ENCODE data around the gene ZNF544. TPM values are rescaled to one million over a fixed set of nuclear protein-coding genes. Genes with fewer than 3 reads are reported as not detected.

The ZNF544 gene
- 31.3 TPM for total RNA-seq

DNA sequence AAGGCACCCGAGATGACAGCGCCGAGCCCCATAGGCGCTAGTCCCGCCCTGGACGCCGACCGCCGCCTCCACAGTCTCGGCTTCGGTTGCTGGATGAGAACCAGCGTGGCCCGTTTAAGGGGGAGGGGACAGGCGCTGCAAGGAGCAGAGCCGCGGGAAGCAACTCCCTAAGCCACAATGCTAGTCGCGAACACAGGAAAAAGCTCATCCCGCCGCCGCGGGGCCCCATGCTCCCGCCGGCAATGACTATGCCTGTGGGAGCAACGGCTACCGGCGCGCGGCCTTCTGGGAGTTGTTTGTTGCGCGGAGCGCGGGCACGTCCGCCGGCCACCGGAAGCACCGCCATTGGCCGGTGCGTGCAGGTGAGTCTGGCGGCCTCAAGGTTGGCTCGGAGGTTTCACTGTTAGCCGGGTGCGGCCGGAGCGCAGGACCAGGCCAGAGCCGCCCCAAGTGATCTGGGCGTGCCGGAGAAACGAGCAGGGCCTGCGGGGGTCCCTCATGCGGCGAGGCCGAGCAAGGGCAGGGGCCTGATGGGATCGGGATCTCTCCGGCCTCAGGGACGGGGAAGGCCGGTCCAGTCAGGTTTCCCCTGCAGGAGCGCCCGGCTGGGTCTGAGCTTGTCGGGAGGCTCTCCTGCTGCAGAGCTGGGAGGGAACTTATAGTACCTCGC, at the start of gene ZNF544:
Gene ZNF544, plus strand, starts transcription at position 330 of the 670 bp plus-strand sequence. CDS start 15,110 bp downstream, outside the sequence.
- DNase-seq: peak; percentile 20

DNA sequence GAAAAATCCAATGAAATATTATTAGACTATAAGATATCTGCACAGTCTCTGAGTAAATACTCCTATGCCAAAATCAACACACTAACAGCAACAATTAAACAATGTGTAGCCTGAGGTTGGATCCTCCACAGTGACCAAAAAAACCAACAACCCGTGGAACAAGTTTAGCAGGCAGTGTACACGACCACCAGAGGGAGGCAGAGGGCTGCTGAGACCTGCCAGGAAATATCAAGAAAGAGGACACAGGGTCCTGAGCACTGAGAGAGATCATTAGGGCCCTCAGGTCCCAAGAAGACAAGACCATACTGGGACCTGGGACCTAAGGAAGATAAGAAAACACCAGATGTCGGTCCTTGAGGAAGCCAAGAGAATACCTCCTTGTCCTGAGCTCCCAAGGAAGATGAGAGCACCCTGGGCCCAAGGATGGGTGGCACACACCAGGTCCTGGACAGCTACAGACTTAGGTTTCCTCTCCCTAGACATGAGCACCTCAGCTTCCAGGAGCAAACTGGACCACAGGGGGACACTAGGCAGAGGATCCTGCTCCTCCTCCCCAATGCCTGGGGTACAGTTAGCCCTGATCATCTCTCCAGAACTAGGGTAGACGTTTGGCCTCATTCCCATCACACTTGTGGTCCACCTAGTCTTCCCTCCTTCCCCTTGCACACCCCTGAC, 46.7 kb upstream of the ZNF544 start:
- no peak for DNase-seq

DNA sequence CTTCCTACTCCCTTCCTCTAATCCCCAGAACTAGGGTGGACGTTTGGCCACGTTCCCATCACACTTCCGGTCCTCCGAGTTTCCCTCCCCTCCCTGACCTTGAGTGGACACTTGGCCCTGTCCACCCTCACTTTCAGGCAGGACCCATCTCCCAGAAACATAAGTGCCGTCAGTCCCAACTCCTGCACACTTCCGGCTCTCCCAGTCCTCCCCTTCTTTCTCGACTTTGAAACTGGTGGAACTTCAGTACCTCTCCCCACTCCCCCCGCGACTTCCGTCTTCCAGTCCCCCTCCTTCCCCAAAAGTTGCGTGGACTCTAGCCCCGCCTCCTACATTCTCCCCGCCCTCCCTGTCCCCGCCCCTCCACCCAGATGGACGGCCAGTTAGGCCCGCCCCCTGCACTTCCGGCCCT, 46.1 kb upstream of the ZNF544 start:
- DNase-seq: no peak

DNA sequence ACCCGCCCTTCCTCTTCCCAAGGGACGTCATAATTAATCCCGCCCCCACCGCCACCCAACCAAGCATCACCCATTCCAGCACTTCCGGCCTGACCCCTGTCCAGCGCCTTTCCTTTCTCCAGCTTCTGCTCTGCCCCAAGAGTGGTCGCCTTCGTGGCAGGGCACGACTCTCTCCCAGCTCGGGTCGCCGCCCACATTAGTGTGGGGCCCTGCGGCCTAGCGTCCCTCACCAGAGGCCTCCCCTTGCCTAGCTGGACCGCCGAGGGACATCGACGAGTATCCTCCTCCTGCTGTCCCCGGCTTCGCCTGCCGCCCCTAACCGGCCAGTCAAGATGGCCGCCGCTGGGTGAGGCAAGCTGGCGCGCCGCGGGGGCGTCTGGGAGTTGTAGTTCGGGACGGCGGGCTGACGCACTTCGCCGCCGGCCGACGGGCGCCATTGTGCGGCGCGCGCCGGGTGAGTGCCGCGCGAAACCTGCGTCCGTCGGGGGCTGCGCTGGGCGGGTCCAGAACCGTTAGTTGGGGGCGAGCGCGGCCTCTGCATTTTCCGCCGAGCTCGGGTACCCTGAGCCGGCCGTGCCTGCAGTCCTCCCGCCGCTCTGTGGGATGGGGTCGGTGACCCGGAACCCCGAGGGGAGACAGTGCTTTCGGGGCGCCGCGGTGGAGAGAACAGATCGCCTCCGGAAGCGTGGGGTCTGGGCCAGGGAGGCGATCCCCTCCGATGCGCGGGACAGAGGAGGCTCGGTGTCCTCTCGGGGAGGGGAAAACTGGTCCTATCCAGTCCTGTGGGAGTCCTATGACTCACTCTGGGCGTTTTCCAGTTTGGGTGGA, 45.5 kb upstream of the ZNF544 start, which contains the start of gene ZNF274:
Gene ZNF274, plus strand, starts transcription at position 73 of the 828 bp plus-strand sequence. CDS start 905 bp downstream, outside the sequence.
- DNase-seq: peak; percentile 75

DNA sequence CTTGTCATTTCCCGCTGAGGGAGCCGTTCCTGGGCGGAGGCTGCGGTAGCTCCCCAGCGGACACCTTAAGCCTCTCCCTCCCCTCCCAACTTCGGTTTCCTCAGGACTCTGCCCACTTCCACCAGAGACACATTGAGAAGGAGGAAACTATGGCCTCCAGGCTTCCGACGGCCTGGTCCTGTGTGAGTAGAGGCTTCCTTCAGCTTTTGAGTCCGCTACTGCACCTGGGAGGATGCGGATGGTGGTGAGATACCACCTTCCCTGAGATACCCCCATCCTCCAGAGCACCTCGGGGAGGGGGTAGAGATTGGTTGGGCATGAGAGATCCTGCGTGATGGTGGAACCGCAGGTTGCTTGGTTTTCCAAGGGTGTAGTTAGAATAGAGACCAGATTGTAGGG, 44.9 kb upstream of the ZNF544 start:
- DNase-seq: peak; percentile 35

DNA sequence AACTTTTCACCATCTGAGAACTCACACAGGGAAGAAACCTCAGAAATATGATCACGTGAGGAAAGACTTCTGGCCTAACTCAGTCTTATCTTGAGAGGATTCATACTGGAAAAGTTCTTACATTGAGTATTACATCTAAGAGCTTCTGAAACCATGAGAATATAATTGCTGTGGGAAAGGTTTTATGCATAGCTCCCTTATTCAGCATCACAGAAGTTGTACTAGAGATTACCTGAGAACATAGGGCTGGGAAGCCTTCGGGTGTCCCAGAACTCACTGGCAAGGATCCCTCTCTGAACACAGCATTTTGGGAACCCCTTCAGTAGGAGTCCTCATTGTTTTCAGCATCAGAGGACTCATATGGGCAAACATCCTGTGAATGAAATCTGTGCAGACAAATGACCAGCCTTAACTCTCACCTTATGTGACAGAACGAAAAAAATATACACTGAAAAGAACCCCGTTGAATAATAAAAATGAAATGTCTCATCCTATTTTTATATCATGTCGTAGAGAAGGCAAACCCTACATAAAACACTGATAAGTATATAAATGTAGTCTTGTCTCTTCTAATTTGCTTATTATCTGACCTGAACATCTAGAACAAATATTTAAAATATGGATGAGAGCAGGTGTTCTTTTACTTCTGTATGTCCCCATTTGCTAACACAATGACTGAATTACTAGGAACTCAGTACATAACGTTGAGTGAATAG, 31.7 kb upstream of the ZNF544 start:
- no peak for DNase-seq

DNA sequence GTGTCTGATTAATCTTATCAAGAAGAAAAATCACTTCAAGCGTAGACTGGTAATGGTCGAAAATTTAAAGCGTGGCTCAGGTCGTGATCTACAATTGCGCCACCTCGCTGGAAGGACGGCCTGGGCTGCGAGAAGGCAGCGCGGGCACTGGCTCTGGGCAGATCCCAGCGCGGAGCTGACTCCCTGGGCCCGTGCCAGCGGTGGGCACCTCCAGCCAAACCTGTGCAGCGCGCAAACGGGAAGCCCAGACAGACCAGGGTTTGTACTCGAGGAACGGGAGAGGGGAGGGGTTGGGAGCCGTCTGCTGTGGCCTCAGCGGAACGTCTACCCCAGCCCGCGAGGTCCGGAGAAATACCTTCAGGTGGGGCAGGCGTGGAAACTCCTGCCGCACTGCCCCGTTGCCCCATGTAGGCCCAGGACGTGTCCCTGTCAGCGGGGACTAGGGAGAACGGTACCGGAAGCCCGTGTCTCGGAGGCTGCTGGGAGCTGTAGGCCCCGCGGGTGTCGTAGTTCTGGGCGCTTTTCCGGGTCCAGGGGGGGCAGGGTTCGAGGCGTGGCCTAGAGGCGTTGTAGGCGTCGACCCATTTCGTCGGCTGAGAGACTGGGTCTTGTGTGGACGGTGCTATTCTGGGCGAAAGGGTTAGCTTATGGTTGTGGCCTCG, 24.8 kb upstream of the ZNF544 start:
- DNase-seq: peak; percentile 16

GRCh38 chr19:58204566-58204965, 24.1 kb upstream of the ZNF544 start:
- no peak for DNase-seq

GRCh38 chr19:58209577-58209976, 19.1 kb upstream of the ZNF544 start:
- DNase-seq: no peak

DNA sequence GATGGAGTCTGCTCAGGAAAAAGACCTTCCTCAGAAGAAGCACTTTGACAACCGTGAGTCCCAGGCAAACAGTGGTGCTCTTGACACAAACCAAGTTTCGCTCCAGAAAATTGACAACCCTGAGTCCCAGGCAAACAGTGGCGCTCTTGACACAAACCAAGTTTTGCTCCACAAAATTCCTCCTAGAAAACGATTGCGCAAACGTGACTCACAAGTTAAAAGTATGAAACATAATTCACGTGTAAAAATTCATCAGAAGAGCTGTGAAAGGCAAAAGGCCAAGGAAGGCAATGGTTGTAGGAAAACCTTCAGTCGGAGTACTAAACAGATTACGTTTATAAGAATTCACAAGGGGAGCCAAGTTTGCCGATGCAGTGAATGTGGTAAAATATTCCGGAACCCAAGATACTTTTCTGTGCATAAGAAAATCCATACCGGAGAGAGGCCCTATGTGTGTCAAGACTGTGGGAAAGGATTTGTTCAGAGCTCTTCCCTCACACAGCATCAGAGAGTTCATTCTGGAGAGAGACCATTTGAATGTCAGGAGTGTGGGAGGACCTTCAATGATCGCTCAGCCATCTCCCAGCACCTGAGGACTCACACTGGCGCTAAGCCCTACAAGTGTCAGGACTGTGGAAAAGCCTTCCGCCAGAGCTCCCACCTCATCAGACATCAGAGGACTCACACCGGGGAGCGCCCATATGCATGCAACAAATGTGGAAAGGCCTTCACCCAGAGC, 16.2 kb upstream of the ZNF544 start:
- no peak for DNase-seq

DNA sequence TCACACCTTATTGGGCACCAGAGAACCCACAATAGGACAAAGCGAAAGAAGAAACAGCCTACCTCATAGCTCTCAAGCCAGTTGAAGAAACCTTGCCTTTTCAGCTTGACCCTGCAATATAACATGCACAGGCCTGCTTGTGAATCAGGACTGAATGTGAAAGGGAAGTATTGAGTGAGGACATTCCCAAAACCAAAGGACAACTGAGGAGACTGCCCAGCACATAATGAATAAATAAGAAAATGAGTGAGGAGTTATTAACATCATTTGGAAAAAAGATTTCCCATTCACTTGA, 15.7 kb upstream of the ZNF544 start:
- no peak for DNase-seq

DNA sequence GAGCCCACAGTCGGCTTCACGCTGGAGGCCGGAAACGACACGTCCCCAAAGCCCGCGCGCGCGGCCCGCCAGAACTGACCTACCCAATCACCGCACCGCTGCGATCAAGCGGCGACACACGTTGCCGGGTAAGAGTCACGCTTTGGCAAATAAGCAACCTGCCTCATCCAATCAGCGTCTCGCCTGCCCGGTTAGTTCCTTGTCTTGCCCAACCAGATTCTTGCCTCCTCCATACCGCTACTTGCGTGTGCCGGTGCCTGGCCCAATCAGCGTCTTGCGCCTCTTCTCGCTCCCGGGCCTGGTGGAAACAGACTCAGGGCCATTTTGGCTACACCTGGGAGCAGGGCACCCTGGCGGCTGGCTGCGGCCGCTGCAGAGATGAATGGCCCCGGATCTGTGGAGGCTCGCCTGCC, 11.6 kb upstream of the ZNF544 start:
- no peak for DNase-seq

DNA sequence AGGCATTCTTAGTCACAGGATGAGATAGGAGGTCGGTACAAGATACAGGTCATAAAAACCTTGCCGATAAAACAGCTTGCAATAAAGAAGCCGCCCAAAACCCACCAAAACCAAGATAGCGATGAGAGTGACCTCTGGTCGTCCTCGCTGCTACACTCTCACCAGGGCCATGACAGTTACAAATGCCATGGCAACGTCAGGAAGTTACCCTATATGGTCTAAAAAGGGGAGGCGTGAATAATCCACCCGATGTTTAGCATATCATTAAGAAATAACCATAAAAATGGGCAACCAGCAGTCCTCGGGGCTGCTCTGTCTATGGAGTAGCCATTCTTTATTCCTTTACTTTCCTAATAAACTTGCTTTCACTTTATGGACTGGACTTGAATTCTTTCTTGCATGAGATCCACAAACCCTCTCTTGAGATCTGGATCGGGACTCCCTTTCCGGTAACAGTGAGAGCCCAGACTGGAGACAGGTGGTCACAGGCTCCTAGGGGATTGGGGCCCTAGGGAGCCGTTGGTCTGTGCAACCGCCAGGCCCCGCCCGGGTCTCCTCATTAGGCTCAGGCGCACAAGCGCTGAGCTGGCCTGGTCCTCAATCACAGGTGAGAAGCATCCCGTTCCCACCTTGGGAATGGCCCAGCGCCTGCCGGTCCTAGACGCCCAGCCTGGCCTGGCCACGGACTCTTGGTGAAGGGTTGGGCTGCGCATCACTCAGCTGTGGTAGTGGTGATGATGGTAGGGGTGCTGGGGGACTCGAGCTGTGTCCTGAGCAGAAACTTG, 10.9 kb upstream of the ZNF544 start:
- DNase-seq: no peak

- DNase-seq: no peak
These were observed 9.8 kb upstream of the ZNF544 start for GRCh38 chr19:58218899-58219298.

GRCh38 chr19:58227964-58228584, 640 bp upstream of the ZNF544 start:
- no peak for DNase-seq

DNA sequence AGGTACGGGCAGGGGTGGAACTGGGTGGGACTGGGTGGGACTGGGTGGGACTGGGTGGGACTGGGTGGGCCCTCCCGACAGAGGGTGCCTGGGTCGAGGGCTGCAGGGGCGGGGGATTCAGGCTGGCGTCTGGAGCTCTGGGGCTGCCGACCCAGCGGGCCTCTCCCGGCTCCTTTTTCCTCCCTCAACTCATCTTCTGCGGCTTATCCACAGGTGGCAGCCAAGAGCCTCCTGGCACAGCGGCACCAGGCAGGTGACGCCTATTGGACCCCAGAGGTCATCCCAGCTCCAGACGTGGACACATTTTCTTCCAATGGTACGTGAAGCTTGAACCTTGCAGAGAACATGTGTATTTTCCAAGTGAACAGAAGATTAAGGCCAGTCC, 533 bp downstream of the ZNF544 start:
- DNase-seq: no peak

GRCh38 chr19:58237324-58237723, 8.6 kb downstream of the ZNF544 start:
- no peak for DNase-seq

- no peak for DNase-seq
These were observed 14.6 kb downstream of the ZNF544 start for GRCh38 chr19:58243351-58243750.

GRCh38 chr19:58248886-58249285, 20.2 kb downstream of the ZNF544 start:
- no peak for DNase-seq

DNA sequence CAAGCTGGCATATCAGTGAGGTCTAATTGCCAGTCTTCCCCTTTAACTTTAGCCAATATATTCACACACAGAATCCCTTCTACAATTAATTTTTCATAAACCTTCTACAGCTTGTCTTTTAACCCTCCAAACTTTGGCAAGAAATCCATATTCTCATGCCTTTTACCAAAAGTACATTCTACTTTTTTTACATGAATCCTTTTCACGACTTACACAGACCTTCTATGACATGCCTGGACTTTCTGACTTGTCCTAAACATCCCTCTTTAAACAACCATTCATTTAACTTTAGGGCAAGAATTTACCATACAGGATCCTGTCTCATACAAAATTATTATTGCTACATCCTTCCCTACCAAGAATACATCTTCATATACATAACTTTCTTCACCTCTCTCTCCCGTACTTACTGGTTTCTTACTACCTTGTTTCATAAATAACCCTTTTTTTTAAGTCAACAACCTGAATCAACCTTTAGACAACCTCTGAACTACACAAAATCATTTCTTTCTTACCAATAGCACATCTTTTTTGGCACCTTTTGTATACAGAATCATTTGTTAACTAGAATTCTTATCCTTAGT, 23.5 kb downstream of the ZNF544 start:
- DNase-seq: no peak

All from skin of body (tissue), 2 donors.